Dermis microvascular lymphatic vessel endothelial cell (primary cell): ENCODE data around the gene PACC1. TPM values are rescaled to one million over a fixed set of nuclear protein-coding genes. Genes with fewer than 3 reads are reported as not detected.
"Not testable (repeated sequence)": the region's sequence is repeated elsewhere in the genome, so short reads cannot be mapped to it uniquely, and the experiment has no call there.

Experiments used
- DNase-seq, 2 donors: peaks; one replicate each; pipeline versions ENCODE4 v3.0.0 to v3.0.0-alpha.2; 2010; ENCODE audit warnings: low read depth in 2 of 2
- total RNA-seq: library from RNA; depleted of rRNA; stranded (reverse); fragments of >200 nt; gene quantifications from 2 replicates; pipeline ENCODE4 v1.2.1, GENCODE V29; 2014

PACC1 gene
- total RNA-seq, 1 donor from 2014 or later = 6.0 TPM

DNA sequence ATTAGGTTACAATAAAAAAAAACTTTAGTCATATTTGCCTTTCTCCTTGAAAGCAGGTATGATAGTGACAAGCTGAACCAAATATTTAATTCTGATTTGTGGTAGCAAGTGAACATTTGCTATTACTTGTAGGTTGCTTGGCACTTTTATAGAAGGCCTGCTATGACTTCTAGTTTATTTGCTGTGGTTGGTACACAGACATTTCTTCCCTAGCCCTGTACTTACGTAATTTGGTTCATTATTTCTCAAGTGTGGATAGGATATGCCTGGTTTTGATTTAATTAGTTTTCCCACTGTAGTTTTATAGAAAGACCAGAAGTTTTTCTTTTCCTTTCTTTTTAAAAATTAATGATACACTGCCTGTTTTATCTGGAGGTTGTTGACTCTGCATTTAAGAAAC, 73.6 kb downstream of the PACC1 start:
- DNase-seq = no peak

DNA sequence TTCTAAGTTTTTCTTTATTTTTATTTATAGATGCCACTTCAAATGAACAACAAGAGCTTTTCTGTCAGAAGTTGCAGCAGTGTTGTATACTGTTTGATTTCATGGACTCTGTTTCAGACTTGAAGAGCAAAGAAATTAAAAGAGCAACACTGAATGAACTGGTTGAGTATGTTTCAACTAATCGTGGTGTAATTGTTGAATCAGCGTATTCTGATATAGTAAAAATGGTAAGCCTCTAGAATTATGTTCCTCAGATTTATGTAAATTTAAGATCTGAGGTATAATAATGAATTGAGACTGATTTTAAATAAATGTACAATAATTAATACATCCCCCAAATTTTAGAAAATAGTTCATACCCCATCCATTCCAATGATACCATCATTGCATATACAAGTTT, 85.6 kb downstream of the PACC1 start:
- DNase-seq = no peak

DNA sequence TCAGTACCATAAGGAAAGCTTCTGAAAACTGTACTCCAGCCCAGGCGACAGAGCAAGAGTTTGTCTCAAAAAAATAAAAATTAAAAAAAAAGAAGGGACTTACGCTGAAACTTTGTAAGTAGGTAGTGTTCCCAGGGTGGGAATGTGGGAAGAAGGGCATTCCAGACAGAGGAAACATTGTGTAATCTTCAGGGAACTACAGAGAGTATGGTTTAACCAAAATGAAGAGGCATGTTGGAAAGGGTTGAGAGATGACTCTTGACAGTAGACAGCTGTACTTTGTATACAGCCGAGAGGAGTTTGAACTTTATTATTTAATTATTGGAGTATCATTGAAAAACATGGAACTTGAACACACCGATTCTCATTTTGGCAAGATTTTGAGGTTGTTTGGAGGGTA, 86.4 kb downstream of the PACC1 start:
- no peak for DNase-seq

DNA sequence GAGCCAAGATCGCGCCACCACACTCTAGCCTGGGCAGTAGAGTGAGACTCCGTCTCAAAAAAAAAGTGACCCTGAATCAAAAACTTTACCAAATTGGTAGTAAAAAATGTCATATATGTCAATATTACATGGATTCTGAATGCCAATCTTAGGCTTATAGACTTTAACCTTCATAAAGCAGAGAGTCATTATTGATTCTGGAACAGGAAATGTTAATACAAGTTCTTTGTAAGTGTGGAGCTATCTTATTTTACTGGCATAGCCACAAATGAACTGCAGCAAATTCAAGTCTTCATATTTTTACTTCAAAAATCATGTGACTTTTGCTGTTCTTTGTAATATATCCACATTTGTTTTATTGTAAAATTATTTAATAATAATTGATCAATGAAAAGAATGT, 88.1 kb downstream of the PACC1 start:
- no peak for DNase-seq

DNA sequence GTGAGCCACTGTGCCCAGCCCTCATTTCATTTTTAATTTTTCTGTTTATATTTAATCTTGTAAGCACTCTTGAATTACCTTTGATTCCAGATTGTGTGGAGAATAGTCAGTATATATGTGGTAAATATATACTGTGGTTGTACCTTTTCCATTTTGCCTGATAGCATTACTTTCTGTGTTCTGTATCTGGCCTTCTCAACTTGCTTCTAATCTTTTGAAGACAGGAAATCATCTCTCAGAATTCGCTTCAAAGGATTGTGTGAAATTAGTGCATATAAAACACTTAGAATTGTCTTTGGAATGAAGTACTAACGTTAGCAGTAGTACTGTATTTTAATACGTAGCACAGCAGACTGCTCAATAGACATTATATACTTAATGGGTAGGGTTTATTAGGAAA, 91.6 kb downstream of the PACC1 start:
- no peak for DNase-seq

DNA sequence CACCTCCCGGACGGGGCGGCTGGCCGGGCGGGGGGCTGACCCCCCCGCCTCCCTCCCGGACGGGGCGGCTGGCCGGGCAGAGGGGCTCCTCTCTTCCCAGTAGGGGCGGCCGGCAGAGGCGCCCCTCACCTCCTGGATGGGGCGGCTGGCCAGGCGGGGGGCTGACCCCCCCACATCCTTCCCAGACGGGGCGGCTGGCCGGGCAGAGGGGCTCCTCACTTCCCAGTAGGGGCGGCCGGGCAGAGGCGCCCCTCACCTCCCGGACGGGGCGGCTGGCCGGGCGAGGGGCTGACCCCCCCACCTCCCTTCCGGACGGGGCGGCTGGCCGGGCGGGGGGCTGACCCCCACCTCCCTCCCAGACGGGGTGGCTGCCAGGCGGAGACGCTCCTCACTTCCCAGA, 93.7 kb downstream of the PACC1 start:
- DNase-seq = not testable (repeated sequence)

DNA sequence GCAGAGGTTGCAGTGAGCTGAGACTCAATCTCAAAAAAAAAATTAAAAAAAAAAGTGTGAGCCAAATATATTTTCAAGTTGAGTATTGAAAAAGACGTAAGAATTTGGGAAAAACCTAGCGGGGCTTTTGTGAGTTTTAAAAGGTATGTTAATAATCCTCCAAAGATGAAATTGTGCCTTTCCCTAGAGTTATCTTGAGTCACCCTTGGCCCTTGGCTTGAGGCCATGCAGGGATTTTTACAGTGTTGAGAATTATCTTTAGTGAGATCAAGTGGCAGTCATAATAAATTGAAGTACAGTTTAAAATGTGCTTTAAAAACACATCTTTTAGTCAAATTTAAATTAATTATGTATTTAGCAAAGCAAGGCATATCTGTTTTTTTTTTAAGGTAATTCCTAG, 96.8 kb downstream of the PACC1 start:
- DNase-seq = no peak

DNA sequence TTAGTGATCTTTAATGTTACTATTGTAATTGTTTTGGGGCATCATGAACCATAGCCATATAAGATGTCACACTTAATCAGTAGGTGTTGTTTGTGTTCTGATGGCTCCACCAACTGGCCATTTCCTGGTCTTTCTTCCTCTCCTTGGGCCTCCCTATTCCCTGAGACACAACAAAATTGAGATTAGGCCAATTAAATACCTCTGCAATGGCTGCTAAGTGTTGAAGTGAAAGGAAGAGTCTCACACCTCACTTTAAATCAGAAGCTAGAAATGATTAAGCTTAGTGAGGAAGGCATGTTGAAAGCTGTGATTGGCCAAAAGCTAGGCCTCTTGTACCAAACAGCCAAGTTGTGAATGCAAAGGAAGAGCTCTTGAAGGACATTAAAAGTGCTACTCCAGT, 98.8 kb downstream of the PACC1 start:
- DNase-seq = peak in 1 of 2 donors; percentile 37

DNA sequence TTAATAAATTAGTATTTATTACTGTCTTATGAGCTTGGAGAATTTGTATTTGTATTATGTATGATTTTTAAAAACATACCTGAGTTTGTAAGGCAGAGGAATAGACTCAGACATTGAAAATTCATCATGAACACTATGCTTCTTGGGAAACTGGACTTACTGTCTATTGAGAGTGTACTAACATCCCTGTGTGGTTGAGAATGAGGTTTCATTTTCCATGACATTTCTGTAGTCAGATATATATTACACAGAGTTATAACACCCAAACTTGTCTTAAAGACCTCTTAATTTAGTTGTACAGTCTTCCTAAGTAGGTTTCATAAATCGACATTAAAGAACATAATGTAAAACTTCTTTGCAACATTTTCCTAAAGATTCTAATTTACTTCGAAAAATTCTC, 99.5 kb downstream of the PACC1 start:
- no peak for DNase-seq

Other genes starting within 250 kb of the PACC1 start
- 29.5 and 30.6 TPM in 2 replicates for gene PPP2R5A, start 129.5 kb downstream of the PACC1 start, total RNA-seq
- 4.6 and 9.6 TPM in 2 replicates for gene NENF, start 18.0 kb upstream of the PACC1 start, total RNA-seq
- 1.0 and 1.3 TPM in 2 replicates for gene ATF3, start 193.9 kb upstream of the PACC1 start, total RNA-seq